Myocyte (in vitro differentiated cells): Measurements from ENCODE around the gene GBP1. TPM values are rescaled to one million over a fixed set of nuclear protein-coding genes. Genes with fewer than 3 reads are reported as not detected.
"Not testable (repeated sequence)": the region's sequence is repeated elsewhere in the genome, so short reads cannot be mapped to it uniquely, and the experiment has no call there.

ENCODE experiments used
- DNase-seq: peaks from one replicate; pipeline ENCODE4 v3.0.0-alpha.2; 2012; ENCODE audit warnings: low read depth
- polyA plus RNA-seq: library from polyadenylated mRNA; unstranded; fragments of >200 nt; gene quantifications from one replicate; pipeline ENCODE4 v1.2.1, GENCODE V29; 2012; ENCODE audit warnings: missing spikeins
- total RNA-seq: library from RNA; depleted of rRNA; stranded (reverse); fragments of >200 nt; gene quantifications from 2 replicates; pipeline ENCODE4 v1.2.3, GENCODE V29; 2014

The GBP1 gene, protein sequence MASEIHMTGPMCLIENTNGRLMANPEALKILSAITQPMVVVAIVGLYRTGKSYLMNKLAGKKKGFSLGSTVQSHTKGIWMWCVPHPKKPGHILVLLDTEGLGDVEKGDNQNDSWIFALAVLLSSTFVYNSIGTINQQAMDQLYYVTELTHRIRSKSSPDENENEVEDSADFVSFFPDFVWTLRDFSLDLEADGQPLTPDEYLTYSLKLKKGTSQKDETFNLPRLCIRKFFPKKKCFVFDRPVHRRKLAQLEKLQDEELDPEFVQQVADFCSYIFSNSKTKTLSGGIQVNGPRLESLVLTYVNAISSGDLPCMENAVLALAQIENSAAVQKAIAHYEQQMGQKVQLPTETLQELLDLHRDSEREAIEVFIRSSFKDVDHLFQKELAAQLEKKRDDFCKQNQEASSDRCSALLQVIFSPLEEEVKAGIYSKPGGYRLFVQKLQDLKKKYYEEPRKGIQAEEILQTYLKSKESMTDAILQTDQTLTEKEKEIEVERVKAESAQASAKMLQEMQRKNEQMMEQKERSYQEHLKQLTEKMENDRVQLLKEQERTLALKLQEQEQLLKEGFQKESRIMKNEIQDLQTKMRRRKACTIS
- 25.6 and 30.3 TPM in 2 replicates for total RNA-seq
- polyA plus RNA-seq, result 16.7 TPM

DNA sequence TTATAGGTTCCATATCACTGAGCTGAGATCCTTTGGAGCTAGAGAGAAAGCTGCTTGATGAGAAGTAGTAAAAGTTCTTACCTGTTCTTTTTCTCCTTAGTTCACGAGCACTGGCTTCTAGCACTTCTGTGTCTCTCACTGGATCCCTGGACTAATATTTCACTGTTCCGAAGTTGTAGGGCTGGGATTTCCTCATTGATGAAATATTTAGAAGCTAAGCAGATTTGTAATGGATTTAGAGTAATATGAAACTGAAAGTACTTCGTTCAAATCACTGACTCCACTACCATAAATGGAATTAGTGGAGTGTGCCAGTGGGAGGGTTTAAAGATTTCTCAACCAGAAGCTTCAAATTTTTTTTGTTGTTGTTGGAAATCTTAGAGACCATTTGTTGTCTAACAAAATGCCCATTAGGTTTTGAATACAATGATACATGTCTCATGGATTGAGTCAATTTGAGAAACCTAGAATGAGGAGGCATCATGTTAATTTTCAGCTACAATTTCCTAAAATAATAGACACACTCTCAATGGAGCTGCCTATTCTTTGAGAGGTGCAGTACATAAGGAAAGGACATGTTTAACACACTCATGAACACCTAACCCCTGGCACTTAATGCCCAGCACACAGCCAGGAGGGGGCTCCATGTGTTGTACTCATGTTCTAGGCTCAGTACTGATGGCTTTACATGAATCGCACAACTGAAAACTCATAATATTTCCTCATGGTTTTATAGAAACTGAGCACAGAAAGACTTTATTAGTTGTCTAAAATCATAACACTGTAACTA is at the start of gene GBP1:
Gene GBP1 (minus strand): TSS at position 130 of the 790 bp plus-strand sequence. CDS start 1,974 bp downstream, outside the sequence.
- DNase-seq, result peak; percentile 74

DNA sequence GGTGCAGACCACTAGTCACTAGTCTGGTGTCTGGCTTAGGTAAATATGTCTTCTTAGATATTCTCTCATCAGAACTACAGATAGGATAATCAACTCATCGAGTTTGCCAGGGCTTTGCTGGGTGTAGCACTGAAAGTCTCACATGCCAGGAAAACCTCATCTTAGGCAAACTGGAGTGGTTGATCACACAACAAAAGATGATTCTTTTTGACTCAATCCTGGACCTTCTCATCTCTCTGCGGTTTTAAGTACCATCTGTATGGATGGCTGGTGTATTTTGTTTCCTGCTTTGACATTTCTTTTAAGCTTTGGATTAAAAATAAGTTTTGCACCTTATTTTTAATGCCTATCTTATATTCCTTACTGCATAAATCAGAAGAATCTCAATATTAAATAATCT is 49.7 kb upstream of the GBP1 start:
- no peak for DNase-seq

DNA sequence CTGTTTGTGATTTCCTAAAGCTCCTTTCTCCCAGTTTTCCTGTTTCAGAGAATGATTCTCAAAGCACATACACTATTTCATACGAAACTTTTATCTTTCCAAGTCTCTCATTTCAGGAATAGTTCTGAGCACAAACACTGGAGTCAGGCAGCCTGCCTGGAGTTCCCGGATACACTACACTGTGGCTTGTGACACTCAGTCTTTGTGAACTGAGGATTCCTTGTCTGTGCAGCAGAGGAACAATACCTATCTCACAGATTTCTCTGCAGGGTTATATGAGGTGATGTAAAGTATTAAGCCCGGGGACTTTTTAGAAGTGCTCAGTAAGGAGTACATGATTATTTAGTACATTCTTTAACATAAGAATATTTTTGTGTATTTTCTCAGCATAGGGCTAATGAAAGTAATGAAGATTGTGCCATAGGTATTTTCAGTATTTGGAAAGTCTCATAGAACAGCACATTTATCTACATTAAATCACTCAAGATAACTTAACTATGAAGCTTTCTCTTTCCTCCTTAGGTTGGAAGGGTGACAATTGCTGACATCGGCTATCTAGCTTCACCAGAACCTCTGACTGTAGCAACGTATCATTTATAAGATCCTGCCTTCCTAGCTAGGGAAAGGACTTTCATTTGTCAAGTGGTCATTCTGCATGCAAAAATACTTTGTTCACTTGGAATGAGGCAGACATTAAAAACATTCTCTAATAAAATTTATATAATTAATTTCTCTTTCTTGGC is 48.0 kb upstream of the GBP1 start:
- DNase-seq, result no peak

DNA sequence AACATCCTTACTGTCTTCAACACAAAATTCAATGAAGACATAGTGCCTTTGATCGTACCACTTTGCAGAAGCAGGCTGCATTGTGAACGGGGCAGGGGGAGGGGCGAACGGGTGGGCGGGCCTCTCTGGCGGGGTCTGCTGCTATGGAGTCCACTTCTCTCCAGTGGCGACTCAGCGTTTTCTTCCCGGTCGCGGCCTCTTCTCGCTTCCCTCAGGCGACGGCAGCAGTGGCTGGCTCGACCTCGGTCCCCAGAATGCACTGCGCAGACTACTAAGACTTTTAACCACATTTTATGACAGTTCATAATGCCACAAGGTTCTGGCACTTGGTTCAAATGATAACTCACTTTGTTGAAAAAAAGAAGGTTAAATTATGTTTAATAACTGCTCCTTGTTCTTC is 39.7 kb upstream of the GBP1 start:
- no peak for DNase-seq

DNA sequence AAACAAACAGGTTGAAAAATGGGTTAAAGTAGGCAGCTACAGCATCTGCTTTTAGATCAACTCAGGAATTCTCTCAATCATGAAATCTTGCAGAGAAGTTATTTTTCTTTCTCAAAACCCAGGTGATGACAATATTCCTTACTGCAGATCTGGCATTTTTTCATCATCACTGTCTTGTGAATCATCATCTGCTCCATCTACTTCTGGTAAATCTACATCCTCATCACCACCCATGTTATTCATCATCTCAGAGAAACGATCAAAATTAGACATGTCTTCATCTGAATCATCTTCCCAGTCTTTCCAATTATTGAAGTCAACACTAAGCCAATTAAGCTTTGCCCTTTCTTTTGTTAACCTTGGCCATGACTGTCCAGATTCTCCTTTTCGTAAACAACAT is 39.1 kb upstream of the GBP1 start:
- DNase-seq, result no peak

DNA sequence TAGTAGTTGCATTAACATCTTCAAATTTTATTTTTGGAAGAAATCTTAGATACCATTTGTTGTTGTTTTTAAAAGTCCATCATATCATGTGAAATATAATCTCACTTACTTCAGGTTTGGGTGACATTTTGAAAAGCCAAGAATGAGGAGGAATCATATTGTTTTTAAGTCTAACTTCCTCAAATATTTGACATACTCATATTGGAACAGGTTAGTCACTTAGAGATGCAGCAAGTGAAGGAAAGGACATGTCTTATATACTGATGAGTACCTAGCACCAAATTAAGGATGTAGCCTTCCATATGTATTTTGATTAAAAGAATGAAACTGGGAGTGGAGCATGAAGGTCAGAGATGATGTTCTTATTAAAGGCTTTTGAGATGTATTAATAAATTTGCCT is 37.0 kb upstream of the GBP1 start:
- no peak for DNase-seq

DNA sequence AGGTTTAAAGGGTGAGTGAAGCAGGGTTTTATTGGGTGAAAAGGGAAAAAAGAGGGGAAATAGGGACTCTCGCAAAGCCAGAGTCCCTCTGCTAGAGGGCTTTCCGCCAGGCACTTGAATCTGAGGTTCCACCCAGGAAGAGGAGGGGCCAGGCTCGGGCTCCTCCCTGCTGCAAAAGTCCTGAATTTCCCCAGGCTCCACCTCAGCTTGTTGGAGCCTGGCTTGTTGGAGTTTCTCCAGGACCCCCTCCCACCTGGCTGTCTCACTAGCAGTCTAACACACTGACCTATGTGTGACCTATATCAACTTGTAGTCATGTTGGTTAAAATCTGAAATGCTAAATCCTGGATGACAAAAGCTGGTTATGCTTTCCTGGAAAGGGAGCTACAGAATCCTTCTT is 35.4 kb upstream of the GBP1 start:
- DNase-seq, result no peak

DNA sequence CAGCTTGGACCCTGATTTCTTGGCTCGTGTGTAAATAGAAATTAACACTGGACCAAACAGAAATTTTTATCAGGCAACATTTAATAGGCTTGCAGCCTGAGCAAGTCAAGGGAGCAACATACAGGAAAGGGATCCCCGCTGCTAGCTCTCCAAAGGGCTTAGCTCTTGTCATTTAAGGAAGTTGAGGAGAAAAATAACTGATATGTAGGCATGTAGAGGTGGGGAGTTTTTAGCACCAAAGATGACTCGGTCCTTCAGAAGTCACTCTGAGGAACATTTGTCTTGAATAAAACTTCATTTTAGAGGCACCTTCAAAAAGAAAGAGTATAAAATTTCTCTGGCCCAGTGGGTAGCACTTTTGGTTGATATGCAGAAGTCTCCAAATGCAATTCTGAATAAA is 33.8 kb upstream of the GBP1 start:
- DNase-seq, result no peak

DNA sequence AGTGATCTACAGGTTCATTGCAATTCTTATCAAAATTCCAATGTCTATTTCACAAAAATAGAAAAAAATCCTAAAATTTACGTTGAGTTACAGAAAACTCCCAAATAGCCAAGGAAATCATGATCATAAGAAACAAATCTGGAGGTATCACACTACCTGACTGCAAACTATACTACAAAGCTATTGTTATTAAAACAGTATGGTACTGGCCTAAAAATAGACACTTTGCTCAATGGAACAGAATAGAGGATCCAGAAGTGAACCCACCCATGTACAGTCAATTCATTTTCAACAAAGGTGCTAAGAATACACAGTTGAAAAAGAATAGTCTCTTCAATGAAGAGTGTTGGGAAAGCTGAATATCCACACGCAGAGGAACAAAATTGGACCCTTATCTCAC is 30.7 kb upstream of the GBP1 start:
- no peak for DNase-seq

DNA sequence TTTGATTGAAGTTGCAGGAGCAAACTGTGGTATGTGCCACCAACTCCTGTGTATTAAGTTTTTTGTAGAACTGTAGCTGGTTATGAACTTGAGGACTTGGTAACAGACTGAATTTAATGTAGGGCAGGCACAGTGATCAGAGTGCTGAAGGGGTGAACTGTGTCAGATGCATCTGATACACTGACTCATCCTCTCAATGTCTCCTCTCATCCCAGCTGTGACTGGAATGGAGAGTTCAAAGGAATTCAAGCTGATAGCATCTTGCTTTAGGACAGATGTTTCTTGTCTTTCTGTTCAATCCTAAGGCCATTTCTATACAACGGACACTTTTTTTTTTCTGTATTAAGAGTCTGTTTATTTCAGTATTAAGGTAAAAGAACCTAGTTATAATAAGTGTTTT is 25.0 kb upstream of the GBP1 start:
- DNase-seq, result no peak

DNA sequence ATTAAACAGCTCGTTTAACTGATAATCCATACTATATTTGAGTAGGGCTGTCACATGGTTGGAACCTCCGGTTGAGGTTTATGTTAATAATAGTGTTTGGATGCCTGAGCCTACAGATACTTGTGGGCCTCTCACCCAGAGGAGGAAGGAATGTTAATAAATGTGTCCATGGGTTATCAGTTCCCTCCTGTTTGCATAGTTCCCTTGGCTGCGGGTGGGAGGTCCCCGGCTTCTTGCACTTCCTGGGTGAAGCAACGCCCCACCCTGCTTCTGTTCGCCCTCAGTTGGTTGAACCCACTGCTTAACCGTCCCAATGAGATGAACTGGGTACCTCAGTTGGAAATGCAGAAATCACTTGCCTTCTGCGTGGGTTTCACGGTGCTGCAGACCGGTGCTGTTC is 23.6 kb upstream of the GBP1 start:
- DNase-seq, result no peak

DNA sequence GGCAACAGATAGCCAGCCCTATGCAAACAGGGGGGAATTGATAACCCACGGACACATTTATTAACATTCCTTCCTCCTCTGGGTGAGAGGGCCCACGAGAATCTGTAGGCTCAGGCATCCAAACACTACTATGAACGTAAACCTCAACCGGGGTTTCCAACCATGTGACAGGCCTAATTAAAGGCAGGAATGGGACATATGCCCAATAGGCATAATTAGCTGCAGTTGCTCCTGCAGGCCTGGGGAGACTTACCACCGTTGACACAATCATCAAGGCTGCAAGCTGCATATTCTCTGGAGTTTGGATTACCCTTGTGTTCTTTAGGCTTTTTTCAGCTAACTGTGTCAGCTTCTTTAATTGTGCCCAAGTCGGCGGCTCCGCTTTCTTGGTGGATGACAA is 22.2 kb upstream of the GBP1 start:
- no peak for DNase-seq

DNA sequence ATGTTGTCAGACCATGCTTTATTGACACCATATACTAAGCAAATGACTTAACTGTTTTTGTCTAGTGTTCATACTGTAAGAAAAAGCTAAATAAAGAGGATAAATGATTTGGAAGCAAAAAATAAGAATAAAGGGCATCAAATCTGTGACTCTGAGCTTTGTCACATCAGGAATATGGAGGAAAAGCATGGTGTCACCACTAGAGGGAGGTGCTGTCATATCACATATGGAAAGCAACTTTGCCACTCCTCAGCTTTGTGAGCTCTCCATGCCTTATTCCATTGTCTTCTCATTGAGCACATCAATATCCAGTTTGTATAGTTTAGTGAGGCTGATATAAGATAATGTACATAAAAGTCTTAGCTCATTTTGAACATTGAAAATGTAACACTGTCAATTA is 20.8 kb upstream of the GBP1 start:
- DNase-seq, result no peak

DNA sequence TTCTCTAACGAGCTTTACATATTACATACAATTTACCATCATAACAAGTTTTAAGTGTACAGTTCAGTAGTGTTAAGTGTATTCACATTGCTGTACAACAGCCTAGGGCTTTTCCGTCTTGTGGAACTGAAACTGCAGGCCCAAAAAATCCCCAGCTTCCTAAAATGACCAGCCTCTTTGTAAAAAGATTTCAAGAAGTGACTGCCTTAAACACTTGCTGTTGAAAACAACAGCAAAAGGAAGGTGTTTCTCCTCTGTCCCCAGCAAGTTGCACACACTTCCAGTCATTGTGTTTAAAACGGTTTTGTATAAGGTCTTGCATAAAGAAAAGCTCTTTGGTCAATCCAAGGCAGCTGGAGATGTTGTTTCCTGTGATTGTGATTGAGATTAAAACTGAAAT is 16.0 kb upstream of the GBP1 start:
- DNase-seq, result no peak

DNA sequence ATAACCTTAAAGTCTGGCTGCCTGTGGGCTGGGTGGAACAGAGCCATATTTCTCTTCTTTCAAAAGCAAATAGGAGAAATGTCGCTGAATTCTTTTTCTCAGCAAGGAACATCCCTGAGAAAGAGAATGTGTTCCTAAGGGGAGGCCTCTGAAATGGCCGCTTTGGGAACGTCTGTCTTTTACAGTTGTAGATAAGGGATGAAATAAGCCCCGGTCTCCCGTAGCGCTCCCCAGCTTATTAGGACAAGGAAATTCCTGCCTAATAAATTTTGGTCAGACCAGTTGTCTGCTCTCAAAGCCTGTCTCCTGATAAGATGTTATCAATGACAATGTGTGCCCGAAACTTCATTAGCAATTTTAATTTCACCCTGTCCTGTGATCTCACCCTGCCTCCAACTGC is 15.1 kb upstream of the GBP1 start:
- DNase-seq, result not testable (repeated sequence)

DNA sequence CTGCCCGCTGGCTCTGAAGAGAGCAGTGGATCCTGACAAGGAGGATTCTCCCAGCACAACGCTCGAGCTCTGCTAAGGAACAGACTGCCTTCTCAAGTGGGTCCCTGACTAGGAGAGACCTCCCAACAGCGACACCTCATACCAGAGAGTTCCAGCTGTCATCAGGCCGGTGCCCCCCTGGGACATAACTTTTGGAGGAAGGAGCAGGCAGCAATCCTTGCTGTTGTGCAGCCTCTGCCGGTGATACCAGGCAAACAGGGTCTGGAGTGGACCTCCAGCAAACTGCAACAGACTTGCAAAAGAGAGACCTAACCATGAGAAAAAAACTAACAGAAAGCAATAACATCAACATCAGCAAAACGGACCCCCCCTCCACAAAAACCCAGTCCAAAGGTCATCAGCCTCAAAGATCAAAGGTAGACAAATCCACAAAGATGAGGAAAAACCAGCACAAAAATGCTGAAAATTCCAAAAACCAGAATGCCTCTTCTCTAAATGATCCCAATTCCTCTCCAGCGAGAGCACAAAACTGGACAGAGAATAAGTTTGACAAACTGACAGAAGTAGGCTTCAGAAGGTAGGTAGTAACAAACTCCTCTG is 7.6 kb upstream of the GBP1 start:
- DNase-seq, result not testable (repeated sequence)

DNA sequence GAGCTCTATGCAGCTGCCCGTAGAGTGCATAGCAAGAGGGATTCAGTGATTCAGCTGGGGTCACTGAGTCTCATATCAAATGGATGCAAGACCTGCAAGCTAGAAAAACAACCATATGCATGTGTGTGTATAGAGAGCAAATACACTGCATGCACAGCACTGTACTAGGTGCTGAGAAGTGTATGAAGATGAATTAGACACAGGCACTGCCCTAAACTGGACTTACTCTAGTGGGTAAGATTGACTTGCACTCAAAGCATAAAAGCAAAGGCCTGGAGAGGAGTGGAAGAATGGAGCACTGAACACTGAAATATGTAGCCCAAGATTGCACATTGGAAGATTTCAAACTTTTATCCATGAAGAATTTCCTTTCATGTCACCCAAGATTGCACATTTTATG is 5.5 kb upstream of the GBP1 start:
- DNase-seq, result no peak

DNA sequence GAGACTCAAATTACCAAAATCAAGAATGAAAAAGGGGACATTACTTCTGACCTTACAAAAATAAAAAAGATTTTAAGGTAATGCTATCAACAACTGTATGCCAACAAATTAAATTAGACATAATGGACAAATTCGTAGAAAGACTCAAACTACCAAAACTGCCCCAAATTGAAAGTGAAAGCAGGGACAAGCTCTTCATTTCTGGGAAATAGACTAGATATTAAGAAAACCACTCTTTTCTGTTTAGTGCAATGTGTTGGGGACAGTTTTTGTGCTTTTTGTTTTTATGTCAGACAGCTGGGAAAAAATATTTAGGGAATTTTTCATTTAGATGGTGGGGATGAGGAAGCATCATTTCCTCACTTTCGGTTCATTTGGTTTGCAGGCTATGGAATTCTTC is 4.9 kb upstream of the GBP1 start:
- peak; percentile 13 for DNase-seq

DNA sequence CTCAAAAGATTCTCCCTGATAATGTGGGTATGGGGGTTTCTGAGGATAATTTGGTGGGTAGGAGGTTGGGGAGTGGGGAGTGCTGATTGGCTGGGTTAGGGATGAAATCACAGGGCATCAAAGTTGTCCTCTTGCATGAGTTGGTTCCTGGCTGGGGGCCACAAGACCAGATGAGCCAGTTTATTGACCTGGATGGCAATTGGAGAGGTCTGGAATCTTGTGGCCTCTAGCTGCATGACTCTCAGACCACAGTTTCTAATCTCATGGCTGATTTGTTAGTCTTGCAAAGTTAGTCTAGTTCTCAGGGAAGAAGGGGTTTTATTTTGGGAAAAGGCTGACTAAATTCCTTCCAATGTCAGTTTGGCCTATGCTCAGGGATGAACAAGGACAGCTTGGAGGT is 3.3 kb upstream of the GBP1 start:
- DNase-seq, result peak; percentile 90

DNA sequence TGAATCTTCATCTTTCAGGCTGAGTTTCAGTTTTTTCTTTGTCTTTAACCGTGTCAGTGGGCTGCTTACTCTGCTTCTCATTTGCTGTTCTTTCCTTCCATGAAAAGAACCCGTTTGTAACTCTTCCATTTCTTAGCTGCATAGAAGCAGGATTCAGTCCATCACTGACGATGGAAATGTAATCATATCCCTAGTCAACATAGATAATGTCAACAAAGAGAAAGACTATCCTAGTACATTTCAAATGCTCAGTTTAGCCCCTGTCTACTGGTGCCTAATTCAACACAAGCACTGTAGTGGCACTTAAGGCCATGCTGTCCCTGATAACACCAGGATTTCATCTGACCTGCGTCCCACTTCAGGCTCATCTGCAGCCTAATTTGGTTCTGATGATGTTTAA is 376 bp downstream of the GBP1 start:
- DNase-seq, result peak; percentile 20

DNA sequence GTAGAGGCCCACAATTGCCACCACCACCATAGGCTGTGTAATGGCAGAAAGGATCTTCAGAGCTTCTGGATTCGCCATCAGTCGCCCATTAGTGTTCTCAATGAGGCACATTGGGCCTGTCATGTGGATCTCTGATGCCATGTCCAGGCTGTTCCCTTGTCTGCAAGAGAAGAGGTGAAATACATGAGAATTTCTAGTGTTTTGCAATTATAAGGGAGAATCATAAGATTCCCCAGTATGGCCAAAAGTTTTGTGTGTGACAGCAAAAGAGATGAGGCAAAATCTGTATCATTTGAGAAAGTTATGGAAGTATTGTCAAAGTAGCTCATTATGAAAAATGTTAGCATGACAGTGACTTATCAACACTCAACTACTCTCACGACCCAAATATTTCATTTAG is 1.9 kb downstream of the GBP1 start:
- no peak for DNase-seq
